ENCODE measurements around the gene GNG7. TPM values are rescaled to one million over a fixed set of nuclear protein-coding genes. Genes with fewer than 3 reads are reported as not detected.

Gene GNG7
- total and polyA plus RNA-seq, 3 donors from 2014 or later: 16.9 to 38.7 (median 25.3) TPM

GRCh38 chr19:2727640-2727944, 25.1 kb upstream of the GNG7 start:
- Histone ChIP-seq H3K27me3 (no peaks in the 10 kb centered on the region), H3K4me3 (no peak overlapping the region), H3K36me3 (ENCODE audit: low read depth, missing control alignments) (no peaks in the 10 kb centered on the region), H3K27ac (no peak overlapping the region), H3K4me1 (peaks cover 19% of the 10 kb centered on the region), H3K9me3 (no peaks in the 10 kb centered on the region)
- TF ChIP-seq POLR2A (IDR thresholded peaks at IDR 0.05): no peak
- TF ChIP-seq CTCF (IDR thresholded peaks at IDR 0.05): no peak
- intact Hi-C loops (cut with DNase I; ENCODE audit: low total_unique reads): no loop called here
- WGBS, 2 donors: 72 to 79% methylated on average over 8 to 16 of the region's 16 CpGs
- no peak for DNase-seq

- WGBS, 2 donors: 32 to 65% methylated on average over 15 to 26 of the region's 26 CpGs
- no peak for TF ChIP-seq POLR2A (IDR thresholded peaks at IDR 0.05)
- no peak for TF ChIP-seq CTCF (IDR thresholded peaks at IDR 0.05)
- Histone ChIP-seq H3K27me3 (no peaks in the 10 kb centered on the region), H3K9me3 (no peaks in the 10 kb centered on the region), H3K27ac (no peak overlapping the region), H3K4me1 (peaks cover 23% of the 10 kb centered on the region), H3K4me3 (no peak overlapping the region), H3K36me3 (ENCODE audit: low read depth, missing control alignments) (no peaks in the 10 kb centered on the region)
- DNase-seq: no peak
- intact Hi-C loops (cut with DNase I; ENCODE audit: low total_unique reads): no loop called here
Observed at GRCh38 chr19:2726904-2727639, 24.6 kb upstream of the GNG7 start.

GRCh38 chr19:2726160-2726855, 23.8 kb upstream of the GNG7 start:
- H3K27me3 ChIP-seq: no peaks in the 10 kb centered on the region
- intact Hi-C loops (cut with DNase I; ENCODE audit: low total_unique reads): no loop called here
- no peak overlapping the region for H3K27ac ChIP-seq
- WGBS, 2 donors: 77 to 80% methylated on average over 11 to 15 of the region's 15 CpGs
- H3K9me3 ChIP-seq: no peaks in the 10 kb centered on the region
- TF ChIP-seq POLR2A (IDR thresholded peaks at IDR 0.05) (no peak), CTCF (IDR thresholded peaks at IDR 0.05) (no peak)
- no peak overlapping the region for H3K4me3 ChIP-seq
- H3K36me3 ChIP-seq (ENCODE audit: low read depth, missing control alignments): no peaks in the 10 kb centered on the region
- H3K4me1 ChIP-seq: peaks cover 23% of the 10 kb centered on the region
- DNase-seq: no peak

- 45 to 93% methylated on average over 2 to 7 of the region's 7 CpGs for WGBS, 2 donors
- Histone ChIP-seq H3K4me3 (no peak overlapping the region), H3K36me3 (ENCODE audit: low read depth, missing control alignments) (no peaks in the 10 kb centered on the region), H3K9me3 (no peaks in the 10 kb centered on the region), H3K27me3 (no peaks in the 10 kb centered on the region), H3K4me1 (peaks cover 36% of the 10 kb centered on the region), H3K27ac (peak overlapping the region; percentile 74 to 82)
- intact Hi-C loops (cut with DNase I; ENCODE audit: low total_unique reads): no loop called here
- DNase-seq: no peak
- TF ChIP-seq CTCF (IDR thresholded peaks at IDR 0.05) (no peak), POLR2A (IDR thresholded peaks at IDR 0.05) (no peak)
Observed at GRCh38 chr19:2724148-2724557, 21.7 kb upstream of the GNG7 start.

Measured in testis (tissue), 3 donors.